ENCODE measurements around the gene S100B. TPM values are rescaled to one million over a fixed set of nuclear protein-coding genes. Genes with fewer than 3 reads are reported as not detected.

The S100B gene
- total and polyA plus RNA-seq, 2 of the 13 experiments (the other 11 are each of a cell fraction or from before 2014, with no cell fraction given), result not detected

GRCh38 chr21:46628868-46629267, 24.0 kb upstream of the S100B start:
- intact Hi-C loops (cut with micrococcal nuclease; ENCODE audit: unreplicated experiment) (no loop called here), in situ Hi-C loops (cut with HindIII; ENCODE audit: extremely low pct_ligation_motif_present, low pct_unique_long_range_greater_than_20kb) (no loop called here)
- no peak overlapping the region for H3K4me2 ChIP-seq (ENCODE audit: low read depth, low read length)
- 59% methylated on average over 6 of the region's 6 CpGs for WGBS (ENCODE audit: low lambda C conversion rate)
- CTCF ChIA-PET (ENCODE audit: low intra/inter-chr PET ratio, low total read pairs), result no interaction called here
- H3K9ac ChIP-seq (ENCODE audit: insufficient read depth, low read depth, low read length), result no peak overlapping the region
- no peaks in the 10 kb centered on the region for H3K79me2 ChIP-seq (ENCODE audit: insufficient read depth, low read length)
- peaks cover 18% of the 10 kb centered on the region for H3K4me1 ChIP-seq (ENCODE audit: insufficient read depth, low read length)
- ATAC-seq (no peak), DNase-seq (ENCODE audit: low spot score) (no peak), FAIRE-seq (no peak)
- H3K27me3 ChIP-seq (ENCODE audit: control insufficient read depth in 1 of 2, insufficient read depth in 2 of 2, low read length in 2 of 2), result no peaks in the 10 kb centered on the region
- H3K36me3 ChIP-seq (replicated peaks in 1 of 2; ENCODE audit: control insufficient read depth in 1 of 2, insufficient read depth in 2 of 2, low read length in 2 of 2), result no peaks in the 10 kb centered on the region
- H3K4me3 ChIP-seq (replicated peaks in 1 of 3; ENCODE audit: insufficient read depth in 1 of 3, low read depth in 2 of 3, low read length in 3 of 3), result no peak overlapping the region
- no peaks in the 10 kb centered on the region for H3K9me3 ChIP-seq (ENCODE audit: low read length)
- no peak overlapping the region for H3K27ac ChIP-seq (ENCODE audit: extremely low read length, insufficient read depth, low read length)
- BruUV-seq (replicated peaks), result no TSS peak
- TF ChIP-seq MAFK (conservative IDR thresholded peaks at IDR 0.05 in 1 of 2, IDR thresholded peaks at IDR 0.05 in 1 of 2; ENCODE audit: low read length in 2 of 2), result 0 out of 4 replicates have a peak, but pooled peaks have one; percentile 3 to 6
- TF ChIP-seq SNAPC4 (CRISPR knock-in tag; IDR thresholded peaks at IDR 0.05), result no peak
- TF ChIP-seq ZNF598 (CRISPR knock-in tag; IDR thresholded peaks at IDR 0.05; ENCODE audit: borderline replicate concordance), result no peak
- no peaks in the 10 kb centered on the region for H4K20me1 ChIP-seq (ENCODE audit: insufficient read depth, low read length)
- no peak overlapping the region for H2AFZ ChIP-seq (ENCODE audit: low read length)
- POLR2A ChIA-PET, result no interaction called here

Measured in HepG2 (cell line).